ACC112 (cell line): ENCODE results near the gene PLSCR2.
"Not testable (repeated sequence)": the region's sequence is repeated elsewhere in the genome, so short reads cannot be mapped to it uniquely, and the experiment has no call there.

Experiments
- H2AFZ ChIP-seq: fragments of 200-600 bp; sonication (generic); one replicate; pipeline ENCODE4 v1.6.0; 2017; ENCODE audit warnings: antibody characterized with exemption, low read length; ENCODE audit not compliant: unreplicated experiment
- H3K27ac ChIP-seq: fragments of 200-600 bp; sonication (generic); 2 replicates; pipeline ENCODE4 v1.5.1; 2014; ENCODE audit warnings: low read depth, mild to moderate bottlenecking, antibody characterized with exemption, low read length, moderate library complexity
- H3K27me3 ChIP-seq: fragments of 200-600 bp; sonication (generic); 2 replicates; pipeline ENCODE4 v1.6.1; 2014; ENCODE audit warnings: mild to moderate bottlenecking, antibody characterized with exemption, low read length, moderate library complexity, mixed read lengths; ENCODE audit not compliant: insufficient read depth
- H3K36me3 ChIP-seq: fragments of 200-600 bp; sonication (generic); 2 replicates; pipeline ENCODE4 v1.6.1; 2016; ENCODE audit warnings: mild to moderate bottlenecking, antibody characterized with exemption, low read length, moderate library complexity, mixed read lengths; ENCODE audit not compliant: insufficient read depth
- H3K4me1 ChIP-seq: fragments of 200-600 bp; sonication (generic); one replicate; pipeline ENCODE4 v1.6.1; 2016; ENCODE audit warnings: low read length, mixed read lengths; ENCODE audit not compliant: insufficient read depth, unreplicated experiment, control insufficient read depth
- H3K4me3 ChIP-seq: fragments of 200-600 bp; sonication (generic); 2 replicates; pipeline ENCODE4 v1.5.1; 2014; ENCODE audit warnings: mild to moderate bottlenecking, low read depth, low read length
- H3K79me2 ChIP-seq: fragments of 200-600 bp; sonication (generic); one replicate; pipeline ENCODE4 v1.6.0; 2016; ENCODE audit warnings: low read length; ENCODE audit not compliant: control insufficient read depth, unreplicated experiment, insufficient read depth

PLSCR2 gene

DNA sequence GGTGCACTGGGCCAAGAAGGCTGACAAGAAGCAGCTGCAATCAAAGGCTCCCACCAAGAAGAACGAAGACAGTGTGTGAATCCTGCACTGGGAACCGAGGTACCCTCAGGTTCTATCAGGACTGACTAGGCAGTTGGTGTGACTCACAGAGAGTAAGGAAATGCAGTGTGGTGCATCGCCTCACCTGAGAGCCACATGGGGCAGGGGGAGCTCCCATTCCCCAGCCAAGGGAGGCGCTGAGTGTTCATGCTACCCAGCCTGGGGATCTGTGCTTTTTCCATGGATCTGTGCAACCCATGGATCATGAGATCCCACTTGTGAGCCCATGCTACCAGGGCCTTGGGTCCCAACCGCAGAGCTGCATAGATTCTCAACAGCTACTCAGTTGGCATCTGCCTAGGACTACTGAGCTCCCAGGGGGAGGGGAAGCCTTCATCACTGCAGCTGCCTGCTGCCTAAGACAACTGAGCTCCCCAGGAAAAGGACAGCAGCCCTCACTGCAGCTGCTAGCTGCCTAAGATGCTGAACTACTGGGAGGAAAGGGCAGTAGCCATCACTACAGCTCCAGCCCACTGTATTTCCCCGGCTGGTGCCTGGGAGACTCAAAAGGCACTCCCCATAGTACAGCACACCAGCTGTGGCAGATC lies 6.9 kb upstream of the PLSCR2 start:
- no peak overlapping the region for H3K4me3 ChIP-seq
- no peak overlapping the region for H2AFZ ChIP-seq
- no peaks in the 10 kb centered on the region for H3K27me3 ChIP-seq
- no peak overlapping the region for H3K27ac ChIP-seq
- no peaks in the 10 kb centered on the region for H3K36me3 ChIP-seq
- H3K79me2 ChIP-seq: no peaks in the 10 kb centered on the region
- peaks cover 12% of the 10 kb centered on the region for H3K4me1 ChIP-seq

DNA sequence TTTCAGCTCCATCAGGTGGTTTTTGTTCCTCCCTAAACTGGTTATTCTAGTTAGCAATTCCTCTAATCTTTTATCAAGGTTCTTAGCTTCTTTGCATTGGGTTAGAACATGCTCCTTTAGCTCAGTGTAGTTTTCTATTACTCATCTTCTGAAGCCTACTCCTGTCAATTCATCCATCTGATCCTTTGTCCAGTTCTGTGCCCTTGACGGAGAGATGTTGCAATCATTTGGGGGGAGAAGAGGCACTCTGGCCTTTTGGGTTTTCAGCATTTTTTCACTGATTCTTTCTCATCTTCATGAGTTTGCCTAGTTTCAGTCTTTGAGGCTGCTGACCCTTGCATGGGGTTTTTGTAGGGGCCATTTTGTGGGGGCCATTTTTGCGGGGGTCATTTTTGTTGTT lies 5.6 kb upstream of the PLSCR2 start:
- peaks cover 12% of the 10 kb centered on the region for H3K4me1 ChIP-seq
- H3K4me3 ChIP-seq, H3K27me3 ChIP-seq, H3K36me3 ChIP-seq, H3K27ac ChIP-seq, H3K79me2 ChIP-seq, H2AFZ ChIP-seq: not testable (repeated sequence)

- Histone ChIP-seq H2AFZ (no peak overlapping the region), H3K27me3 (no peaks in the 10 kb centered on the region)
These were observed 4.4 kb upstream of the PLSCR2 start for GRCh38 chr3:146473726-146474125.

GRCh38 chr3:146472611-146473010 lies 3.2 kb upstream of the PLSCR2 start:
- H2AFZ ChIP-seq: no peak overlapping the region
- peaks cover 35% of the 10 kb centered on the region for H3K4me1 ChIP-seq
- no peaks in the 10 kb centered on the region for H3K36me3 ChIP-seq
- H3K27me3 ChIP-seq: no peaks in the 10 kb centered on the region
- H3K79me2 ChIP-seq: no peaks in the 10 kb centered on the region
- no peak overlapping the region for H3K27ac ChIP-seq
- no peak overlapping the region for H3K4me3 ChIP-seq

More at GRCh38 chr3:146473726-146474125, 4.4 kb upstream of the PLSCR2 start:
- Histone ChIP-seq H3K27ac (peak overlapping the region; percentile 48), H3K36me3 (no peaks in the 10 kb centered on the region), H3K4me3 (no peak overlapping the region), H3K4me1 (peaks cover 23% of the 10 kb centered on the region), H3K79me2 (no peaks in the 10 kb centered on the region)

- H3K4me3 ChIP-seq: no peak overlapping the region
- H3K36me3 ChIP-seq: no peaks in the 10 kb centered on the region
- peaks cover 49% of the 10 kb centered on the region for H3K4me1 ChIP-seq
- no peak overlapping the region for H3K27ac ChIP-seq
- no peaks in the 10 kb centered on the region for H3K79me2 ChIP-seq
- no peaks in the 10 kb centered on the region for H3K27me3 ChIP-seq
- no peak overlapping the region for H2AFZ ChIP-seq
These were observed 1.7 kb upstream of the PLSCR2 start for GRCh38 chr3:146471012-146471411.

- no peak overlapping the region for H2AFZ ChIP-seq
- H3K4me1 ChIP-seq: peaks cover 54% of the 10 kb centered on the region
- H3K27me3 ChIP-seq: no peaks in the 10 kb centered on the region
- no peaks in the 10 kb centered on the region for H3K79me2 ChIP-seq
- no peak overlapping the region for H3K27ac ChIP-seq
- H3K36me3 ChIP-seq: no peaks in the 10 kb centered on the region
- no peak overlapping the region for H3K4me3 ChIP-seq
These were observed 1.1 kb upstream of the PLSCR2 start for GRCh38 chr3:146470425-146470990.

- Histone ChIP-seq H3K79me2 (no peaks in the 10 kb centered on the region), H3K4me1 (peaks cover 65% of the 10 kb centered on the region), H3K27me3 (no peaks in the 10 kb centered on the region), H3K4me3 (0 out of 2 replicates have a peak overlapping the region, but pooled peaks have one; percentile 62), H2AFZ (peak overlapping the region; percentile 16), H3K36me3 (no peaks in the 10 kb centered on the region), H3K27ac (peak overlapping the region; percentile 86)
These were observed 651 bp downstream of the PLSCR2 start for GRCh38 chr3:146468671-146469149.

DNA sequence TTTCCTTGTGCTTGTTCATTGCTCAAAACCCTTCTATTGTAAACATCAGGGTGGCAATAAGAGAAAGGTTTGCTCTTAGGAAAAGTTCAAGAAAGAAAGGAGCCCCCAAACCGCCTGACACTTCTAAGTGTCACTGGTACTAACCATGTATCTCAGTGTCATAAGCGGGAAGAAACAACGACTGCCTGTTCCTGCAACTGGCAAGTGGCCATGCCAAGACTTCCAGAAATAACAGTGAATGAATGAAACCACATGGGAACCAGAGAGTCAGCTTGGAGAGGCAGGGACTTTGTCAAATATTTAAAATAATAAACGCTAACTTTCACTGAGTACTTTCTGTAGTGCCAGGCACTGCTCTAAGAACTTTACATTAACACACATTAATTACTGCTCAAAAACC lies 1.1 kb downstream of the PLSCR2 start:
- H3K79me2 ChIP-seq: no peaks in the 10 kb centered on the region
- H3K4me1 ChIP-seq: peaks cover 61% of the 10 kb centered on the region
- H3K27ac ChIP-seq: peak overlapping the region; percentile 86
- H2AFZ ChIP-seq: peak overlapping the region; percentile 16
- 0 out of 2 replicates have a peak overlapping the region, but pooled peaks have one; percentile 7 for H3K4me3 ChIP-seq
- H3K27me3 ChIP-seq: no peaks in the 10 kb centered on the region
- H3K36me3 ChIP-seq: no peaks in the 10 kb centered on the region

- Histone ChIP-seq H2AFZ (peak overlapping the region; percentile 31), H3K4me1 (peaks cover 61% of the 10 kb centered on the region), H3K27ac (peak overlapping the region; percentile 74), H3K4me3 (0 out of 2 replicates have a peak overlapping the region, but pooled peaks have one; percentile 13), H3K36me3 (no peaks in the 10 kb centered on the region), H3K27me3 (no peaks in the 10 kb centered on the region), H3K79me2 (no peaks in the 10 kb centered on the region)
These were observed 2.8 kb downstream of the PLSCR2 start for GRCh38 chr3:146466604-146467003.

DNA sequence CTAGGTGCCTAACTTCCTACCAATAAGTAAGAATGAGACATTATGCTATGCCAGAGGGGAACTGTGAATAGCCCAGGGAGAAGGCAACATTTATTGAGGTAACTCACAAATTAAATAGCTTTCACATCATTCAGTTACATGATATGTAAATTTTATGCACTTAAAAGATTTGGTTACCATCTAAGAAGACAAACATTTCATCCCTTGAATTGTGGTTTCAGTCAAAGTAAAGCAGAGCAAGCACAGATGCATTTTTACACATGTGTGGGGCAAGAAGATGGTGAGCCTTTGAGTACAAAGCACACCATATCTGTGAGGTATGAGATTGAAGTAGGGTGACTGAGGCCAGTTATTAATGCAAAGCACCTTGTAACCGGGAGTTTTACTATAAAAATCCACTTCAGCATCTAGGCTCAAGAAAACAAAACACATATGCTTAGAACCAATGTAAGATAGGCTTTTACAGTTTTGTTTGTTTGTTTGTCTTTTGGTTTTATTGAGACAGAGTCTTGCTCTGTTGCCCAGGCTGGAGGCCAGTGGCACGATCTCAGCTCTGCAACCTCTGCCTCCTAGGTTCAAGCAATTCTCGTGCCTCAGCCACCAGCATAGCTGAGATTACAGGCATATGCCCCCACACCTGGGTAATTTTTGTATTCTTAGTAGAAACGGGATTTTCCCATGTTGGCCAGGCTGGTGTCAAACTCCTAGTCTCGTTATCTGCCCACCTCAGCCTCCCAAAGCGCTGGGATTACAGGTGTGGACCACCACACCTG lies 3.5 kb downstream of the PLSCR2 start:
- H3K4me3 ChIP-seq: no peak overlapping the region
- no peaks in the 10 kb centered on the region for H3K79me2 ChIP-seq
- peak overlapping the region; percentile 74 for H3K27ac ChIP-seq
- peaks cover 61% of the 10 kb centered on the region for H3K4me1 ChIP-seq
- peak overlapping the region; percentile 45 for H2AFZ ChIP-seq
- no peaks in the 10 kb centered on the region for H3K36me3 ChIP-seq
- H3K27me3 ChIP-seq: no peaks in the 10 kb centered on the region
